GM19397 (cell line): ENCODE measurements around the gene TAP1.
"Not testable (repeated sequence)": the region's sequence is repeated elsewhere in the genome, so short reads cannot be mapped to it uniquely, and the experiment has no call there.

Experiments
- ATAC-seq: cut with Tn5 transposase; IDR thresholded peaks from one replicate; pipeline ENCODE4 v1.9.1; 2021; ENCODE audit warnings: mild to moderate bottlenecking, moderate library complexity; ENCODE audit not compliant: unreplicated experiment

The TAP1 gene

DNA sequence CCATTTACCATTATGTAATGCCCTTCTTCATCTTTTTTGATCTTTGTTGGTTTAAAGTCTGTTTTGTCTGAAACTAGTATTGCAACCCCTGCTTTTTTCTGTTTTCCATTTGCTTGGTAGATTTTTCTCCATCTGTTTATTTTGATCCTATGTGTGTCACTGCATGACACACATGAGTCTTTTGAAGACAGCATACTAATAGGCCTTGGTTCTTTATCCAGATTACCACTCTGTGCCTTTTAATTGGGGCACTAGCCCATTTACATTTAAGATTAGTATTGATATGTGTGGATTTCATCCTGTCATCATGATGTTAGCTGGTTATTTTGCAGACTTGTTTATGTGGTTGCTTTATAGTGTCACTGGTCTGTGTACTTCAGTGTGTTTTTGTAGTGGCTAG lies 48.1 kb downstream of the TAP1 start:
- not testable (repeated sequence) for ATAC-seq

DNA sequence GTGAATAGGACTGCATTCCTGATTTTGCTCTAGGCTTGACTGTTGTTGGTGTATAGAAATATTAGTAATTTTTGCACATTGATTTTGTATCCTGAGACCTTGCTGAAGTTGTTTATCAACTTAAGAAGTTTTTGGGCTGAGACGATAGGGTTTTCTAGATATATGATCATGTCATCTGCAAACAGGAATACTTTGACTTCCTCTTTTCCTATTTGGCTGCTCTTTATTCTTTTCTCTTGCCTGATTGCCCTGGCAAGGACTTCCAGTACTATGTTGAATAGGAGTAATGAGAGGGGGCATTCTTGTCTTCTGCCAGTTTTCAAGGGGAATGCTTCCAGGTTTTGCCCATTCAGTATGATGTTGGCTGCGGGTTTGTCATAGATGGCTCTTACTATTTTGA lies 50.1 kb downstream of the TAP1 start:
- no peak for ATAC-seq

DNA sequence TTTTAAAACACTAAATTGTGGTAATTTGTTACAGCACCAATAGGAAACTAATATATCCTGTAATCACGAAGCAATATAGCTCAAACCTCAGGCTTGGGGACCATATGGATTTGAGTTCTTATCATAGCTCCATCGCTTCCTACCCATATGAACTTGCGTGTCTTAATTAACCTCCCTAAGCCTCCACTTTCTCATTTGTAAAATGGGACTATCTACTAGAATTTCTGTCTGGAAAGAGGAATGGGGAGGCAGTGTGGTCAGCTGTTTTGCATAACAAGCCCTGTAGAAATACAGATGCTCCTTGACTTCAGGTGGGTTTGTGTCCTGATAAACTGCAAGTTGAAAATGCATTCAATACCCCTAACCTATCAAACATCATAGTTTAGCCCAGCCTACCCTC lies 53.8 kb downstream of the TAP1 start:
- ATAC-seq: no peak

DNA sequence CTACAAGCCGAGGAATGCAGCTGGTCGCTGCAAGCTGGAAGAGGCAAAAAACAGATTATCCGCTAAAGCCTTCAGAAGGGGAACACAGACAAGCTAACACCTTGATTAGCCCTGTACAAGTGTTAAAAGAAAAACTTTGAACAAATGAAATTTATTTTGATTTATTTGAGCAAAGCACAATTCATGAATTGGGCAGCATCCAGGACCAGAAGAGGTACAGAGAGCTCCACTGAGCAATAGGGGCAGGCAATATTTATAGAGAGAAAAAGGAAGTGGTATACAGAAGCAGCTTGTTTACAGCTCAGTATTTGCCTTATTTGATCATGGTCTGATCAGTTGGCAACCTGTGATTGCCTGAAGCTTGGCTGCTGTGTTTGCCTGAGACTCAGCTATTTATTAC lies 54.3 kb downstream of the TAP1 start:
- ATAC-seq: no peak

DNA sequence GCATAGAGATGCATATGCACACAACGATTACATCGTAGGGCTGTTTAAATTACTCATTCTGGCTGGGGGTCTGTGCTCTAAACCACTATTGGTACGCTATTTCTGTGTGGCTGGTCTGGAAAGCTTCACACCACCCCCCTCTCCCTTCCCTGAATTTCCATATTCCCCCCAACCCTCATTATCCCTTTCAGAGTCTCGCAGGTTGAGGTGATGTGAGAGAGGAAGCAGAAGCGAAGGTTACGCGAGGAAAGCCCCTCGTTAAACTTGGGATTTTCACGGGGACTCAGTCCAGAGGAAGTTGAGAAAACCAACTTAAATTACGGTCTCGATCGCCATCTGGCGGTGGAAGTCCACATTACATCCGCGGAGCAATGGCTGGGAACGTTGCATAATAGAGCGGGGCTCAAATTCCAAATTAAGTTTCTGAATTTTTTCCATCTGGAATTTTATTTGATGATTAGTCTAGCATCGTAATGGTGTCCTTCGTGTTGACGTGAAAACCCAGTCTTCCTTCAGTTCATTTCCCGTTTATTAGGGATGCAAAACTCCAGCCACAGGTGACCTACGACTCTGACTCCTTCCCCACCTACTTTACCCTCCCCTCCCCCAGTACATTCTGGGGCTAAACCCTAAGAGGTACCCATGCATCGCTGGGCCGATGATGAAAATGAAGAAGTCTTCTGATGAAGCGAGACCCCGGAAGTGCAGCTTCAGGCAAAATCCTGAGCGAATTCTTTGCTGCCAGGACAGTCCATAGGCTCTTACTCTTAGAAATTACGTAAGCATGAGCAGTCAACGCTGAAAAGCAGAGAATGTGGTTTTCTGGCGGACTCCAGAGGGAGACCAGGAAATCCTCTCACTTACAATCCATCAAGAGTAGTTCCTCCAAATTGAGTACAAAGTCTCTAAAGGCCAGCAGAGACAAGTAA lies 56.4 kb downstream of the TAP1 start:
- no peak for ATAC-seq
